Tongue (tissue), 2 donors: Measurements from ENCODE around the gene GADD45G. TPM values are rescaled to one million over a fixed set of nuclear protein-coding genes. Genes with fewer than 3 reads are reported as not detected.

Experiments
- DNase-seq: peaks from one replicate; pipeline ENCODE4 v3.0.0-alpha.2; 2015
- total RNA-seq: library from RNA; depleted of rRNA; stranded (reverse); fragments of >200 nt; gene quantifications from one replicate; pipeline ENCODE4 v1.2.3, GENCODE V29; 2014

The GADD45G gene, protein sequence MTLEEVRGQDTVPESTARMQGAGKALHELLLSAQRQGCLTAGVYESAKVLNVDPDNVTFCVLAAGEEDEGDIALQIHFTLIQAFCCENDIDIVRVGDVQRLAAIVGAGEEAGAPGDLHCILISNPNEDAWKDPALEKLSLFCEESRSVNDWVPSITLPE
- 22.2 TPM for total RNA-seq

DNA sequence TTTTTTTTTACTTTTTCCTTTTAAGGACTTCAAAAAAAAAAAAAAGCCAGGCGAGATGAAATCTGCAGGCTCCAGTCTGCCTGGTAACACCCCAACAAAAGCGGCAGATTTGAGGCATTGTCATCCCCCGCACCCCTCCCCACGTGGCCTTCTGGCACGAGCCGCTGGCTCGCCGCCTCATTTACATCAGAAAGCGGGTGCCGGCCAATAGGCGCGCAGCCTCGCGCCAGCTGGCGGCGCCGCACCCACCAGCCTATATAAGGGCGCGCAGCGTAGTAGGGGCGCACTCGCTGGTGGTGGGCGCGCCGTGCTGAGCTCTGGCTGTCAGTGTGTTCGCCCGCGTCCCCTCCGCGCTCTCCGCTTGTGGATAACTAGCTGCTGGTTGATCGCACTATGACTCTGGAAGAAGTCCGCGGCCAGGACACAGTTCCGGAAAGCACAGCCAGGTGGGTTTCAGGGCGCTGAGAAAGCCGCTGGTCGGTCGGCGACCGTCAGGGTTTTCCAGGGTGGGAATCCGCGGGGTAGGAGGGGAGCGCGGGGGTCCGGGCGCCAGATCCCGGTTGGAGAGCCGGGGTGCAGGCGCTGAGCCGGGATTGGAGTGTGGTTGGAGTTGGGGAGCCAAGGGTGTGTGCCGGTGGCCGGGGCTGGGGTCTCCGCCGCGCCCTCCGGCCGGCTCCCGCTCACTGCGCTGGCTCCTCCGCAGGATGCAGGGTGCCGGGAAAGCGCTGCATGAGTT is at the start of gene GADD45G:
TSS of gene GADD45G (plus strand) at position 284 of the 736 bp plus-strand sequence. CDS start at position 394, 110 bp downstream.
- DNase-seq: peak; percentile 94

DNA sequence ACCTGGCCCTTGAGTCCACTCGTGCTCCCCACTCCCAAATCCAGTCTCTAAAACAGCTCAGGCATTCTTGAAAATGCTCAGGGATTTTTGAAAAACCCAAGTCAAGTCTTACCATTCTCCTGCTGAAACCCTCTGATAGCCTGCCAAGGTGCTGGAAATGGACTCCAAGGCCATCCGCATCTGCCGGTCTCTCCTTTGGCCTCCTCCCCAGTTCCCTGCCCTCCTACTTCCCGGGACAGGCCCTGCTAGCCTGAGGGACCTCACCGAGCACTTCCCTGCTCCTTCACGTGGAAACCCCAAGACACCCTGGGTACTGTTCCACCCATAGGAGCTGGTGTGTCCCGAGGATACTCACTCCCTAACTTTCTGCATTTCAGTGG is 49.8 kb upstream of the GADD45G start:
- DNase-seq: no peak

DNA sequence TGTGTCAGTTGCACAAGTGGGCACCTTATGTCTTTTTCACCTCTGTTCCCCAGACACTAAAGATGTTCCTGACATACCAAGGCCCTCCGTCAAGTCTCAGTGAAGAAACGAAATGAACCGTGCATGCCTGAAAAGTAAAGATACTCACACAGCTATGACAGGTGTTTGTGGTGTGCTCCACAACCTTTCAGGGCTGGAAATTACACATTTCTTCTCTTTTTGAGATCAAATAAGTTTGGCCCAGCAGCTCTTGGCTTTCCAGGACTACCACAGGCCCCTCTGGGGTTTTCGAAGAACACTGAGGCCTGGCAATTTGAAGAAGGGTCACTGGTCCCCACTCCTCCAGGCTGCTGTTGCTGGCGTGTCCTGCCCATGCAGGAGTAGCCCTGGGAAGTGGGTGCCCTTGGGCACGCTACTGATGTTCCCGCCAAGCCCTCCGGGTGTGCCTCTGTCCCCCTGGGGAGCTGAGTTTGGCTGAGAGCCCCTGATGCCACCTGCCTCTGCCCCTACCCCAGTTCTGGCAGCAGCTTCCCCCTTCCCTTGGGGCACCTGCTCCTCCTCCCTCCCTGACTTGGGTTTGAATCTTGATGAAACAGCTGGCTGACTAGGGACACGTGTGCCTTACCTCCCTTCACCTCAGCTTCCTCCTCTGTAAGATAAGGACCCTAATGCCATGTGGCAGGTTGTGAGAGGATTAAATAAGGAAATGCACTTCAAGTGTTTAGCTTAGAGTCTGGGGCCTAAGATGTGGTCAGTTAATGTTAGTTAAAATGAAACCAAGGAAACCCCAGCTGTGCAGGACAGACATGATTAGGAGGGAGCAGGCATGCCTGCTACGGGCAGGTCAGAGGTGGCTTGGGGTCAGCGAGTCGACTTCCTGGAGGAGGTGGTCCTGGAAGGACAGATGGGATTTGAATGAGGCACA is 49.1 kb upstream of the GADD45G start:
- DNase-seq: no peak

DNA sequence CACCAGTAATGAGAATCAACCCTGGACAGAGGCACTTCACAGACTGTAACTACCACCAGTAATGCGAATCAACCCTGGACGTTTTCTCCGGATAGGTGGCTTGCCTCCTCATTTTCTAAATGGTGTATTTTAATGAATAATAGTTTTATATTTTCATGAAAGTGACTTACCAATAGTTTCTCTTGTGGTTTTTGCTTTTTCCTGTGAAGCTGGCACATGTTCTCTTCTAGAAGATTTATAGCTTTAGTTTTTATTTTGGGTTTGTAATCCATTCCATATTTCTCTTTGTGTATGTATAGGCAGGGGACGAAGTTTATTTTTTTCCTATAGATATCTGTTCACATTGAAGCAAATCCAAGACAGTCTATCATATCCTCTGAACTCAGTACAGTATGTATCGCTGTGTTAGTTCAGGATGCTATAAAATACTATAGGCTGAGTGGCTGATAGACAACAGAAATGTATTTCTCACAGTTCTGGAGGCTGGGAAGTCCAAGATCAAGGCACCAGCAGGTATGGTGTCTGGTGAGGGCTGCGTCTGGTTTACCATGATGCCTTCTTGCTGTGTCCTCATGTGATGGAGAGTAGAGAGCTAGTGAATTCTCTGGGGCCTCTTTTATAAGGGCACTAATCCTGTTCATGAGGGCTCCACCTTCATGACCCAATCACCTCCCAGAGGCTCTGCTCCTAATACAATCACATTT is 46.5 kb upstream of the GADD45G start:
- no peak for DNase-seq

DNA sequence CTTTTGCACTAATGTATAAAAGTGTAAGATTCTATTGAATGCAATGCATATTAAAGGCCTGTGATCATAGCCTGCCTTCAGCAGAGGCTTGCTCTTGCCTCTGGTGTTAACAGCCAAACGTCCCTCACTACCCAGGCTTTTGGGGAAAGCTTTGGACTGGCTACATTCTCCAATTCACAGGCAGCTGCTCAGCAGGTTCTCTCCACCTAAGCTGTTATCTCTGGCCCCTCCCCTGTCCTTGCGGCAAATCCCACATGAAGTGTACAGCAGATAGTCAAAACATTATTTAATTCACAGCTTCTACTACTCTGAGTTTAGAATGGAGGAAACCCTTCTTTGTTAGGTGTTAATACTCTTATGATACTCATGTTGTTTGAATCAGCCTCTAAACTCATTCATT is 45.9 kb upstream of the GADD45G start:
- DNase-seq: no peak

DNA sequence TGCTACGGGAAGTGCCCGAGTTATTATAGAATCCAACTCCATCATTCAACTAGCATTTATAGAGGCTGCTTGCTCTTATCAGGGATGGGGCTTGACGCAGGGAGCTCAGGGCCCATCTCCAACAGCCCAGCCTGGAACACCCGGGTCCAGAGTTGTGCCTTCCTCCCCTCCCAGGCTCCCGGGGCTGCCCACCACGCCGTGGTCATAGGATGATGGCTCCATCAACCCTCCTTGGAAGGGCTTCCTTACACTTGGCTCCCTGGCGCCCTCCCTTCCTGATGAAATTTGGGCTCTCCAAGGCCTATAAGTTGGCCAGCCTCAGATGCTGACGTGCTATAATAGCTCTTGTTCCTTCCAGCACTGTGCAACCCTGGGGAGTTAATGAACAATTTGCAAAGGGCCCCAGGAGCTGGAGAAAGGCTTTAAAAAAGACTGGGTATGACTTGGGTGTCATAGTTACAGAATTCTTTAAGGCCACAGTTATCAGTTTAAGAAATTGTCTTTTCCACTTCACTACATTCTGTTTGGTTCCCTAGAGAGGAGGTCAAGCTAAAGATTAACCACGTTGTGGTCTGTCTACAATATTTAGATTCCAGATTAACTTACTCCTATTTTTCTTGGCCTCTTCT is 42.5 kb upstream of the GADD45G start:
- DNase-seq: no peak

DNA sequence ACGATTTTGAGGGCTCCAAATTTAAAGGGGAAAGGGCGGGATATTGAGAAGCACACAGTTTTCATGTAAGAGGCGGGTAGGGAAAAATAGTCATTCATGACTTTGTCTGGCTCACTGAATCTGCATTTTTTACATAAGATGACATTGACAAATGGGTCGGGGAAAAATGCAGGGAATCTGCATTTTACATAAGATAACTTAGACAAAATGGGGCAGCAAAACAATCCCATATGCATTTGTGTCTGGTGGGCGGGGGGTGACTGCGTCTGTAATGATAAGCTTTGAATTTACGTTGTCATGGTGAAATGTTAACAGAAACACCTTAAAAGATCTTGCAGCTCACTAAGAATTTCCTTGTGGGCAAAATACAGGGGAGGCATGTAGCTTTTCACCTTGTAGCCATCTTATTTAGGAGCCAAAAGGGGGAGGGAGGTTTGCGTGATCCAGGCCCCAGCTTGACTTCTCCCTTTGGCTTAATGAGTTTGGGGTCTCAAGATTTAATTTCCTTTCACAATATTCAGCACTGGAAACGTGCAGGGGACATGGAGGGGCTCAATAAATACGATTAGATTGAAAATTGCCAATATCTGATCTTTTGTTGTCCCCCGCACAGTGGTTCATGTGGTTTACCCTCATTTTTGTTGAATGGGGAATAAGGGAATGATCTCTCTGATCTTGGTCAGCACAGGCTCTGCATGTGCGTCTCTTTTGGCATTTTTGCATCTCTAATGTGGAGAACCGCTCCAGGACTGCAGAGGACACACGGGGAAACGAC is 41.1 kb upstream of the GADD45G start:
- no peak for DNase-seq

DNA sequence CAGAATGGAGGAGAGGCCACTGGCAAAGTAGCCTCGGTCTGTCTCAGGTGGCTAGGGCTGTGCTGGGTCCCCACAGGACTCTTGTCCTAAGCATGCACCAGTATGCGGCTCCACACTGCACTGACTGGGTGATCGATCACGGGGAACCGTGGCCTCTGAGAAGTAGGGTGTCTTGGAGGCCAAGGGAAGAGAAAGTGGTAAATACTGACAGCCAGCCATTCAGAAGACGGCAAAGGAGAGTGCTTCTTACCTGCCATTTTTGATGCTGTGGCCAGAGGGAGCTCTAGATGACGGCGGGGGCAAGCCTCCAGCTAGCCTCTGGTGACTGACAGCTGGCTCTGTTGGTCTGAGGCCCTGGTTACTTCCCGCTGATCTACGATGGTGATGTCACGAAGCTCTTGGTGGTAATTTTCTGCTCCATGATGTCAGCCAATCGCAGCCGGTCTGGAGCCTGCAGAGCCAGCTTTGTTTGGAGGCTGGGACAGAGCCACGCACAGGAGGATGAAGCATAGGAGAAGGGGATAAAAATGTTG is 40.4 kb upstream of the GADD45G start:
- peak; percentile 20 for DNase-seq

DNA sequence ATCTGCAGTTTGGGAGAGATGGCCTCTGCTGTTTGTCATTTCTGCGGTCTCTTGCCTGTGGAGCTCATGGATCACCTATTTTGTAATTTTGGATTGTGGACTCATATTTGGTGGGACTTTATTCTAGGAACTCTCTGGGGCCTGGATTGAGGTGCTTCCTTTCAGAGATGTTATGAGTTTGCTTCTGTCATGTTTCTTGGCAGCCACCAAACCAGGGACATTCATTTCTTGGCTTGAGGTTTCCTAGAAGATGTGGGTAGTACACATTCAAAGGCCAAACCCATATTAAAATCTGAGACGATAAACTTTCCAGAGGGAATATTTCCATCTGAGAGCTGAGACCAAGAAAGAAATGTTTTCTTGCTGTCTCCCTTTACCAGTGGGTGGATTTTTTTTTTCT is 37.2 kb upstream of the GADD45G start:
- no peak for DNase-seq

DNA sequence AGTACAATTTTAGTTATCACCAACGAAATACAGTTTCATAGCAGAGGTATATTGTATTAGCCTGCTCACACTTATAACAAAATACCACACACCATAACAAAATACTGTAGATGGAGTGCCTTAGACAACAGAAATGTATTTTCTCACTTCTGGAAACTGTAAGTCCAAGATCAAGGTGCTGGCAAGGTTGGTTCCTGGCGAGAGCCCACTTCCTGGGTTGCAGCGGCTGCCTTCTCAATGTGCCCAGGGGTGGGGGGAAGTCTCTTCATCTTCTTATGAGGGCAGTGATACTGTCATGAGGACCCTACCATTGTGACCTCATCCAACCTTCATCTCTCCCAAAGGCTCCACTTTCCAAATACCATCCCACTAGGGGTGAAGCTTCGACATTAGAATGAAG is 30.5 kb upstream of the GADD45G start:
- DNase-seq: no peak

DNA sequence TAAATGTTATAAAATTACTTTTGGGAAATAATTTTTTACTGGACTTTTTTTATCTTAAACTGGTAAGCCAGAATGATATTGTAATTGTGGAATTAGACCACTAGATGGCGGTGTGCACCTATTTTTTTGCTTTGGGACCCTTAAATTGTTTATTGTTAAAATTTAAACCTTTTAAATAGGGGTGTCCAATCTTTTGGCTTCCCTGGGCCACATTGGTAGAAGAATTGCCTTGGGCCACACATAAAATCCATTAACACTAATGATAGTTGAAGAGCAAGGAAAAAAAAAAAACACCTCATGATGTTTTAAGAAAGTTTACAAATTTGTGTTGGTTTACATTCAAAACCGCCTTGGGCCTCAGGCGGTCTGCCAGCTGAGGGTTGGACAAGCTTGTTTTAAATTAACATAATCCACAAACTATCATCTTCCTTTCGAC is 28.4 kb upstream of the GADD45G start:
- peak; percentile 66 for DNase-seq

DNA sequence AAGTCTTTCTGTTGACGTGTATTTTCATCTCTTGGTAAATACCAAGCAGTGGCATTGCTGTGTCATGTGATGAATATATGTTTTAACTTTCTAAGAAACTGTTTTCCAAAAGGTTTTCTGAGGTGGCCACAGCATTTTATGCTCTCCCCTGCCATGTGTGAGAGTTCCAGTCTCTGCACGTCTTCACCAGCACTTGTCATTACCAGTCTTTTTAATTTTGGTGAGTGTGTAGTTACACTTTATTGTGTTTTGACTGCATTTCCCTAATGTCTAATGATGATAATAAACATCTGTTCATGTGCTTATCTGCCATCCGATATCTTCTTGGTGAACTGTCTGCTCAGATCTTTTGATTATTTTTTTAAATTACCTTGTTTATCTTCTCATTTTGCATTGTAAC is 27.4 kb upstream of the GADD45G start:
- DNase-seq: no peak

DNA sequence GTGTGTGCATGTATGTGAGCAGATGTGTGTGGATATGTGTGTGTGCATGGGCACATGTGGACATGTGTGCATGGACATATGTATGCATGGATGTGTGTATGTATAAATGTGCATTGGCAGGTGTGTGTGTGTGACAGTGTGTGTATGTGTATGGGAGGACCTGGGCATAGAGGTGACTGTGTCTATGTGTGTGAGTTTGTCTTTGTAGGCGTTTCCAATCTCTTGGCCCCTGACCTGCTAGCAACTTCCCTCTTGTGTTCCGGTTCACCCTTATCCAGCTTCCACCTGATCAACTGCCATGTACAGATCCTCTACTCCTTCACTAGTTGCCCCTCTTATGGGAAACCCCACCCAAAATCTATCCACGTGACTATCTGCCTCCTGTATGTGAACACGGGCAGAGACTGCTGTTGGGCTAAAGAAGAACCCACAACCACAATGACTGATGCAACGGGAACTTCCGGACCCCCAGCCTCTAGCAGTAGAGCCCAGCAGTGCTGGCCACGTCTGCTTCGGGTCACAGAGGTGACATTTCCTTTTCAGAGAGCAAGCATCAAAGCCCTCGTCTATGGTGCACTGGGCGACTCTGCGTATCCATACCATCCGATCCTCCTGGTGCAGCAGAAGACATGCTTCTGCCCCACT is 24.9 kb upstream of the GADD45G start:
- DNase-seq: no peak

DNA sequence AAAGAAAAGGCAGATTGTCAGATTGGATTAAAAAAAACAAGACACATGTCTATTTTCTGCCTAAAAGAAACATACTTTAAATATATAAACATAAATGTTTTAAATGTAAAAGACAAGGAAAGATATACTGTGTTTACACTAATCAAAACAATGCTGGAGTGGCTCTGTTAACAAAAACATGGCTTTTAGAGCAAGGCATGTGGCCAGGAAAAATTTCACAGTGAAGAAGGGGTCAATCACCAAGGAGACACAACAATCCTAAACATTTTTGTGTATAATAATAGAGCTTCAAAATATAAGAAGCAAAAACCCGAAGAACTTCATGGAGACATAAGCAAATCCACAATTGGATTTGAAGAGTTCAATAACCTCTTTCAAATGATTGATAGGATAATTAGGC is 18.5 kb upstream of the GADD45G start:
- DNase-seq: peak; percentile 17

DNA sequence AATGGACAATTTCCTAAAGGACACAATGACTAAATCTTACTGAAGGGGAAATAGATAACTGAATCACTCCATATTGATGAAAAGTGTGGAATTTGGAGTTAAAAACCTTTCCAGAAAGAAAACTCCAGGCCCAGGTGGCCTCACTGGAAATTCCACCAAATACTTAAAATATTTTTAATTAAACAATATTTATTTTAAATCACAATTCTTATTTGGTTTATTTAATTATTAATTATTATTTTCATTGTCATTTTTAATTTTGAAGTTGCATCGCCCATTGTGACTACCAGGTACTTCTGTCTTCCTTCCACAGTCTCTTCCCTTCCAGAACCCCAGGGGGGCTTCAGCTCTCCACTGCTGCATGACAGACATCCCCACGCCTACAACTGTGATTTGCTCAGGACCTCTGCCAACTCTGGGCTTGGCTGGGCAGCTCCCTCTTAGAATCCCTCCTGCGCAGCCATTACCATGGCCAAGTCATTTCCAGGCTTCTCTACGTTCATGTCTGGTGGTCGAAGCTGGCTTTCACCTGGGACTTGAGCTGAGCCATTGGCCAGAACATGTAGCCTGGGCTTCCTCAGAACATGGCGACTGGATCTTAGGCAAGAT is 16.4 kb upstream of the GADD45G start:
- no peak for DNase-seq

DNA sequence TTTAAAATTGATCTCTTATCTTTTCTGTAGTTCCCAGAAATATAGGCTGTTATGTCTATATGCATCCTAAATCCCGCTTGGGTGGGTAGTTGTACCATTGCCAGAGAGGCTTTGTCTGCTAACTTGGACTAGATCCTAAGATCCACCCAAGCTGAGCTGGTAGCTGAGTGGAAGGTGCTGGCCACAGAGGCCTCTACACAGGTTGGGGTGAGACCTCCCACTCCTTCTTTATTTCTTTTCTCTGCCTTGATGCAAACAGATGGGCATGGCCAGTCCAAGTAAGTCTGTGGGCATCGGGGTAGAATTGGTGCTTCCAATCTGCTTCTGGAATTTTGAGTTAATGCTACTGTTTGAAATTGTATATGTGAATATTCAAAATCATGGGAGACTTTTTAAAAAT is 14.4 kb upstream of the GADD45G start:
- DNase-seq: no peak

DNA sequence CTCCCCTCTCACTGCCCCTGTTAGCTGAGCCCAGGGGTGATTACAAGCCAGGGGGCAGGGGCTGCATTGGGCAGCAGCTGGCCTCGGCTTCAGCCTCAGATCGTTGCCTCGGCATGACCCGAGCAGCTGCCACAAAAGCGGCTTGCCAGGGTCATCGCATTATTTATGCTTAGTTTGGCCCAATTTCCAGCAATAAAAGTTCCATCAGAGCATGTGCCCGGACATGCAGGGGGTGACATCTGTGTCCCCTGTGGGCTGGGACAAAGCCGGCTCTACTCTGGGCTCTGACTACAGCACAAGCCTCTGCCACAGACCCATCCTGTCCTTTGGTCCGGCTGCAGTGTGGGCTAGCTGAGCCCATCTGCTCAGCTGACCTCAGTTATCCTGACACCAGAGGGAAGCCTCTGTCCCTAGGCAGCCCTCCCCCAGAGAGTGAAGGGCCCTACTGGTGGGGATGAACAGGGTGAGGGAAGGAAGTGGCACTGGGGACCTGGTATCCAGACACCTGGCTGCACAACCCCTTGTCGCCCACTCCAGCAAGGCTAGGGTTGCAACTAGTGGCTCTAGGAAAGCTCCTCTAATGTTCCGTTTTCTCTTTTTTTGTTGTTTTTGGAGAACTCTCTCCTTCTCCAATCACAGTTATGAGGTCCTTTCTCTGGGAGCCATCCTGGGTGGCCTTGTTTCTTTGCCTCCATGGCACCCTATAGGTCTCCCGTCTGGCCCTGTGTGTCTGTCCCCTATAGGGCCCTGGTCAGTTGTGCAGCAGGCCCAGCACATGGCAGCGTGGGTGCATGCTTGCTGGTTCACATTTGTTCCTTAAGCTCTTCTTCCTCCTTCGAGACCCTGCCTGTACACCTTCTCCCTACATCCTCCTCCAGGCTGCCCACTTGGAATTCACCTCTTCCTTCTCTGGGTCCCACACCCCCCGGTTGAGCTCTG is 13.3 kb upstream of the GADD45G start:
- peak; percentile 42 for DNase-seq

DNA sequence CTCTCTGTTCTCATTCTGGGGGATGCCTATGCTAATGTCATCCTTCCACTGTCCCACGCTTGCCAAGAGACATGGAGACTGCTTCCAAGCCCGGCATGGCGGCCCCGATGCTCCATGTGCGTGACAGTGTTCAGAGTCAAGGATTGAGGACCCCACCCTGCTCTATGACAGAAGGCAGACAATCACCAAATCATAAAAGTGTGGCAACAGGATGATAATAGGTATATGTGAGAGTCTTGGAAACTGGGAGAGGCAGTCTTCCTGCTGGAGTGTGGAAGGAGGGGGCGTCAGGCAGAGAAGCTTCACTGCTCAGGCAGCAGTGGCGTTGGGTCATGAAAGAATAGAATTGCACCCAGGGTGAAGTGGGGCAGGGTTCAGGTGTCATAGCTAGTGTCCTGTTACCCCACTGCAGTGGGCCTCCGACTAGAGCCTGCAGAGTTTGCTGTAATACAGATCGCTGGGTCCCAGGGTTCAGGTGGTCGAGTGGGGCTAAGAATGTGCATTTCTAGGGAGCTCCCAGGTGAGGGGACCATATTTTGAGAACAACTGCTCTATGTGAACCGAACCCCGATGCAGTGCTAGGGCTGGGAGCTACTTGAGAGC is 12.5 kb upstream of the GADD45G start:
- no peak for DNase-seq
